ENCODE results near the gene PRICKLE2.

Gene PRICKLE2

GRCh38 chr3:64228110-64228509, 2.8 kb upstream of the PRICKLE2 start (continued):
- TF ChIP-seq POU6F1 (CRISPR knock-in tag; IDR thresholded peaks at IDR 0.05; ENCODE audit: borderline replicate concordance, low read depth) (no peak), CSRNP3 (CRISPR knock-in tag; IDR thresholded peaks at IDR 0.05) (no peak), TCF4 (CRISPR knock-in tag; IDR thresholded peaks at IDR 0.05; ENCODE audit: borderline replicate concordance) (no peak)

GRCh38 chr3:64226730-64227129, 1.5 kb upstream of the PRICKLE2 start:
- ATAC-seq: no peak
- TF ChIP-seq ZFP30 (CRISPR knock-in tag; IDR thresholded peaks at IDR 0.05) (no peak), GLIS3 (CRISPR knock-in tag; IDR thresholded peaks at IDR 0.05) (no peak), BACH2 (CRISPR knock-in tag; IDR thresholded peaks at IDR 0.05; ENCODE audit: borderline replicate concordance) (no peak), ESRRG (CRISPR knock-in tag; IDR thresholded peaks at IDR 0.05) (no peak), OSR1 (CRISPR knock-in tag; IDR thresholded peaks at IDR 0.05) (no peak), CSRNP3 (CRISPR knock-in tag; IDR thresholded peaks at IDR 0.05) (no peak), ZFP3 (CRISPR knock-in tag; IDR thresholded peaks at IDR 0.05) (no peak)
- TF ChIP-seq, protein P1, sequence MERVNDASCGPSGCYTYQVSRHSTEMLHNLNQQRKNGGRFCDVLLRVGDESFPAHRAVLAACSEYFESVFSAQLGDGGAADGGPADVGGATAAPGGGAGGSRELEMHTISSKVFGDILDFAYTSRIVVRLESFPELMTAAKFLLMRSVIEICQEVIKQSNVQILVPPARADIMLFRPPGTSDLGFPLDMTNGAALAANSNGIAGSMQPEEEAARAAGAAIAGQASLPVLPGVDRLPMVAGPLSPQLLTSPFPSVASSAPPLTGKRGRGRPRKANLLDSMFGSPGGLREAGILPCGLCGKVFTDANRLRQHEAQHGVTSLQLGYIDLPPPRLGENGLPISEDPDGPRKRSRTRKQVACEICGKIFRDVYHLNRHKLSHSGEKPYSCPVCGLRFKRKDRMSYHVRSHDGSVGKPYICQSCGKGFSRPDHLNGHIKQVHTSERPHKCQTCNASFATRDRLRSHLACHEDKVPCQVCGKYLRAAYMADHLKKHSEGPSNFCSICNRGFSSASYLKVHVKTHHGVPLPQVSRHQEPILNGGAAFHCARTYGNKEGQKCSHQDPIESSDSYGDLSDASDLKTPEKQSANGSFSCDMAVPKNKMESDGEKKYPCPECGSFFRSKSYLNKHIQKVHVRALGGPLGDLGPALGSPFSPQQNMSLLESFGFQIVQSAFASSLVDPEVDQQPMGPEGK (CRISPR knock-in tag; IDR thresholded peaks at IDR 0.05; ENCODE audit: borderline replicate concordance): no peak
- TF ChIP-seq, protein P2, sequence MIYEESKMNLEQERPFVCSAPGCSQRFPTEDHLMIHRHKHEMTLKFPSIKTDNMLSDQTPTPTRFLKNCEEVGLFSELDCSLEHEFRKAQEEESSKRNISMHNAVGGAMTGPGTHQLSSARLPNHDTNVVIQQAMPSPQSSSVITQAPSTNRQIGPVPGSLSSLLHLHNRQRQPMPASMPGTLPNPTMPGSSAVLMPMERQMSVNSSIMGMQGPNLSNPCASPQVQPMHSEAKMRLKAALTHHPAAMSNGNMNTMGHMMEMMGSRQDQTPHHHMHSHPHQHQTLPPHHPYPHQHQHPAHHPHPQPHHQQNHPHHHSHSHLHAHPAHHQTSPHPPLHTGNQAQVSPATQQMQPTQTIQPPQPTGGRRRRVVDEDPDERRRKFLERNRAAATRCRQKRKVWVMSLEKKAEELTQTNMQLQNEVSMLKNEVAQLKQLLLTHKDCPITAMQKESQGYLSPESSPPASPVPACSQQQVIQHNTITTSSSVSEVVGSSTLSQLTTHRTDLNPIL (CRISPR knock-in tag; IDR thresholded peaks at IDR 0.05; ENCODE audit: low read depth): no peak
- TF ChIP-seq, protein P3, sequence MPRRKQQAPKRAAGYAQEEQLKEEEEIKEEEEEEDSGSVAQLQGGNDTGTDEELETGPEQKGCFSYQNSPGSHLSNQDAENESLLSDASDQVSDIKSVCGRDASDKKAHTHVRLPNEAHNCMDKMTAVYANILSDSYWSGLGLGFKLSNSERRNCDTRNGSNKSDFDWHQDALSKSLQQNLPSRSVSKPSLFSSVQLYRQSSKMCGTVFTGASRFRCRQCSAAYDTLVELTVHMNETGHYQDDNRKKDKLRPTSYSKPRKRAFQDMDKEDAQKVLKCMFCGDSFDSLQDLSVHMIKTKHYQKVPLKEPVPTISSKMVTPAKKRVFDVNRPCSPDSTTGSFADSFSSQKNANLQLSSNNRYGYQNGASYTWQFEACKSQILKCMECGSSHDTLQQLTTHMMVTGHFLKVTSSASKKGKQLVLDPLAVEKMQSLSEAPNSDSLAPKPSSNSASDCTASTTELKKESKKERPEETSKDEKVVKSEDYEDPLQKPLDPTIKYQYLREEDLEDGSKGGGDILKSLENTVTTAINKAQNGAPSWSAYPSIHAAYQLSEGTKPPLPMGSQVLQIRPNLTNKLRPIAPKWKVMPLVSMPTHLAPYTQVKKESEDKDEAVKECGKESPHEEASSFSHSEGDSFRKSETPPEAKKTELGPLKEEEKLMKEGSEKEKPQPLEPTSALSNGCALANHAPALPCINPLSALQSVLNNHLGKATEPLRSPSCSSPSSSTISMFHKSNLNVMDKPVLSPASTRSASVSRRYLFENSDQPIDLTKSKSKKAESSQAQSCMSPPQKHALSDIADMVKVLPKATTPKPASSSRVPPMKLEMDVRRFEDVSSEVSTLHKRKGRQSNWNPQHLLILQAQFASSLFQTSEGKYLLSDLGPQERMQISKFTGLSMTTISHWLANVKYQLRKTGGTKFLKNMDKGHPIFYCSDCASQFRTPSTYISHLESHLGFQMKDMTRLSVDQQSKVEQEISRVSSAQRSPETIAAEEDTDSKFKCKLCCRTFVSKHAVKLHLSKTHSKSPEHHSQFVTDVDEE (CRISPR knock-in tag; IDR thresholded peaks at IDR 0.05): no peak

GRCh38 chr3:64225695-64226499, 631 bp upstream of the PRICKLE2 start:
- ATAC-seq: peak; percentile 5; the same call in 2 of the 3 replicates
- TF ChIP-seq PPARA (CRISPR knock-in tag; IDR thresholded peaks at IDR 0.05; ENCODE audit: borderline replicate concordance): no peak
- TF ChIP-seq POU6F1 (CRISPR knock-in tag; IDR thresholded peaks at IDR 0.05; ENCODE audit: borderline replicate concordance, low read depth): no peak
- no peak for TF ChIP-seq GLIS3 (CRISPR knock-in tag; IDR thresholded peaks at IDR 0.05)
- no peak for TF ChIP-seq ZFP3 (CRISPR knock-in tag; IDR thresholded peaks at IDR 0.05)
- no peak for TF ChIP-seq RARB (CRISPR knock-in tag; IDR thresholded peaks at IDR 0.05)
- no peak for TF ChIP-seq SNAI2 (CRISPR knock-in tag; IDR thresholded peaks at IDR 0.05)
- TF ChIP-seq OSR1 (CRISPR knock-in tag; IDR thresholded peaks at IDR 0.05): no peak
- TF ChIP-seq ZNF8 (CRISPR knock-in tag; IDR thresholded peaks at IDR 0.05): no peak
- no peak for TF ChIP-seq TOX (CRISPR knock-in tag; IDR thresholded peaks at IDR 0.05; ENCODE audit: borderline replicate concordance)
- TF ChIP-seq, protein P2 (CRISPR knock-in tag; IDR thresholded peaks at IDR 0.05; ENCODE audit: low read depth): no peak
- TF ChIP-seq, protein P3 (CRISPR knock-in tag; IDR thresholded peaks at IDR 0.05): no peak

Data from SK-N-SH treated with all-trans-retinoic acid at 6 μM for 48 hours (cell line).